Middle frontal gyrus (tissue), 1 donor: ENCODE results near the gene TCP11X2.
"Not testable (repeated sequence)": the region's sequence is repeated elsewhere in the genome, so short reads cannot be mapped to it uniquely, and the experiment has no call there.

Source experiments
- DNase-seq: peaks from one replicate; pipeline ENCODE4 v3.0.0-alpha.2; 2015; ENCODE audit warnings: low spot score; ENCODE audit errors: extremely low spot score

TCP11X2 gene

DNA sequence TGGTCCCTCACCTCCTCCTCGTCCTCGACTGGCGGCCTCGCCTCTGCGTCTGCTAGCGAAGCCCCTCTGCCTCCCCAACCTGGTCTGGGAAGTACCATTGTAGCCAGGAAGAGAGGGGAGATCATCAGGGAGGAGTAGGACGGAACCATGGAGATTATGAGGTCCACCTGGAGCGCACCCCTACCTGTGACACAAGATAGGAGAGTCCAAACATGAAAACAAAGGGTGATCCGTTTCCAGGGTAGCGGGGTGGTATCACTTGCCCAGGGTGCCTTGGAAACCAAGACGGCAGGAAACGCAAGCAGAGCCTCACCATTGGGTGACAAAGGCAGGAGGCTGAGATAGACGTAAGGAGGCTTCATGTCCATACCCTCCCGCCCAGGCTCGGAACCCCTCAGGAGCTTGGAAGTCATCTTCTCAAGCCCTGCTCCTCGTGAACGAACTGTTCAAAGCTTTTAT, at the start of gene TCP11X2:
Gene TCP11X2 (minus strand): TSS at position 51 of the 459 bp plus-strand sequence.
- not testable (repeated sequence) for DNase-seq

DNA sequence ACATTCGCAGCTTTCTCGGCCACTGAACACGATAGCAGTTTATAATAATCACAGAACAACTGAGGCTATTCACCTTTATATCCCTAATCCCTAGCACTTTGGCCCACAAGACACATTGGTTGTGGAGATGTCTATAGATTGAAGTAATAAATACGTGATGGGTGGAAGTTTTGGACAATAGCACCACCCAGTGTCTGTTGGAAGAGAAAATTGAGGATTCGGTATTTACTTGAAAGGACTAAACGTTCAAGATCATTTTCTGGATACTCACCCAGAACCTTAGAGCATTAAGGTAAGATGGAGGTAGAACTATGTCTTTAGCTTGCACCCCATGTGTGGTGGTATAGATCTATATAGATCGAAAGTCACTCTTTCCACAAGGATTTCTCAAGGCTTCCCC, 45.7 kb upstream of the TCP11X2 start:
- DNase-seq = no peak

DNA sequence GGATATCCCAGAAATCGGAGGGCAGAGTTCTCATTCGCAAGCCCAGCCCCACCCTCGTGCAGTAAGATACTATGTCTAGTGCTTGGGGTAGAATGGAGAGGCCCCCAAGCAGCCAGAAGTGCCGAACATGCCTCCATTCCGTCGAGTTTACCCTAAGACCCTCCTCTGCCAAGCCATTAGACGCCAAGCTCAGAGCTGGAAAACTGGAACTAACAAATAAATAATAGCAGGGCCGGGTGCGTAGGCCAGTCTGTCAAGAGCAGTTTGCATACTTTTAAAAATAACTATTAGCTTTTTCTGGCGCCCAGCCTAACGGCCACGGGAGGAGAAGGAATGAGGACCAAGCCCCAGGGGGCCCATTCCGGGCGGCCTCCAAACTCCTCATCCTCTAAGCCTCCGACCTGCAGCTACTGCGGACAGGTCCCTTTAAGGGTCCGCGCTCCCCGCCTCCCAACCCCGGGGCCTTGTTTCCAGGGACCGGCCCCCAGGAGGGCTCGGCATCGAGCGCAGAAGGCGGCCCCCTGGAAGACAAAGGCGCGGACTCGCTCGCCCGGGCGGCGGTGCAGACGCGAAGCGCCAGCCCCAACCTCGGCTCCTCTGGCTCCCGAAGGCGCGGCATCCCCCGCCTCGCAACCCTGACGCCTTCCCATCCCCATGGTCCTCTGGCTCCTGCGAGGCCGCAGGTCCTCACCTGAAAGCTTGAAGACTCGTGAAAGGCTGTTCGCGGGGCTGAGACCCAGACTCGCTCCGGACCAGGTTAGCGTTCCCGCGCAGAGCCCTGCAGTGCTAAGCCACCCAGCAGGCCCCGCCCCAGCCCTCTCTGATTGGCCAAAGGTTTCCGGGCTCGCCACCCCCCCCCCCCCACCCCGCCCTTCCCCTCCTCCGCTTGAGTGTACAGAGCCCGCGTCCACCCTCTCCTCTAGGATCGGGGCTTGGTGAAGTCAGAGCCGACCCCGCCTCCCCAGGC, 44.6 kb upstream of the TCP11X2 start, which contains the start of gene TMSB15A:
Gene TMSB15A (minus strand): TSS at position 765 of the 967 bp plus-strand sequence.
- no peak for DNase-seq

DNA sequence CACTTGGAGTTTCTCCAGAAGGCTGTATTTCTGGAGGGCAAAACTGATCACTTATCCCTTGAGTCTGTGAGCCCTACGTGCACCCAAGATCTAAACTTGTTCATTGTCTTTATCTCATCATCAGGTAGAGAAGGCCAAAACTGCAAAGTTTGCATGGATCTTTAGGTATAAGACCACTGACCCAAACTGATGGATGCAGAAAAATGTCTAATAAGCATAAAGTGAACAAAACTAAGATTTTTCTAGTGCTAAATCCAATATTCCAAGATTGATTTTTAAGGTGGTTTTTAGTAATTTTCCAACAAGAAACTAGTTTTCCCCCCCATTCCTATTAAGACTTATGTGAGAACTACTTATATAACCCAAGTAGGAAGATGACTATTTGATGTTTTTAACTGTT, 42.9 kb upstream of the TCP11X2 start:
- DNase-seq = no peak

DNA sequence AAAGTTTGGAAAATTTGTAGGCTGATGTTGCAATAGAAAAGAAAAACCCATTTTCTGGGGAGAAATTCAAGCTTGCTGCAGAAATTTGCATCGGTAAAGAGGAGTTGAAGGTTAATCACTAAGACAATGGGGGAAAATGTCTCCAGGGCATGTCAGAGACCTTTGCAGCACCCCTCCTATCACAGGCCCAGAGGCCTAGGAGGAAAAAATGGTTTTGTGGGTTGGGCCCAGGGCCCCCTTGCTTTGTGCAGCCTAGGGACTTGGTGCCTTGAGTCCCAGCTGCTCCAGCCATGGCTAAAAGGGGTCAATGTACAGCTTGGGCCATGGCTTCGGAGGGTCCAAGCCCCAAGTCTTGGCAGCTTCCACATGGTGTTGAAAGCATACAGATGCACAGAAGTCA, 27.1 kb upstream of the TCP11X2 start:
- no peak for DNase-seq

DNA sequence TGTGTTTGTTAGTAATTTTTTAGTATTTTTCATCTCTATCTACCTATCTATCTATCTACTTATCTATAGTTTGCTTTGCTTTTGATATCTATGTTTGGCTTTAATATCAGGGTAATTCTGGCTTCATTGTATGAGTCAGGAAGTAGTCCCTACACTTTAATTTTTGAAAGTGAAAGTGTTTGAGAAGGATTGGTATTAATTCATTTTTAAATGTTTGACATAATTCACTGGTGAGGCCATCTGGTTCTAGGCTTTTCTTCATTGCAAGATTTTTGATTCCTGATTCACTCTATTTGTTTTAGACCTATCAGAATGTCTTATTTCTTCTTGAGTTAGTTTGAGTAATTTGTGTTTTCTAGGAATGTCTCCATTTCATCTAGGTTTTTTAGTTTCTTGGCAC, 20.2 kb upstream of the TCP11X2 start:
- no peak for DNase-seq

DNA sequence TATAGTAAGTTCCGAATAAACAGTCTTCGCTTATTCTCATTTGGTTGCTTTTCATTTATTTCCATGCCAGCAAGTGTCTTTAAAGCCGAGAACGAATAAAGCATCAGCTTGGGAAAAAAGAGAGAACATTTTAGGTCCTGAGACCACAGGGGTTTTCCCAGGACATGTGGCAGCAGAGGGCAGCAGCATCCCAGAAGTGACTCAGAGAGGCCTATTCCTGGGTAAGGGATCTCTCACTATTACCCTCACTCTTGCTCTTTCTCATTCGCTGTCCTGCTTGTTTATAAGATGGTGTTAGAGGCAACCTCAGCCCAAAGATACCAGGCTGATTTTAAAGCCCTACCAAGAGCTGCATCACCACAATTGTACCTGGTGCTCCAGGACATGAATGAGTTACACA, 7.2 kb upstream of the TCP11X2 start:
- not testable (repeated sequence) for DNase-seq

DNA sequence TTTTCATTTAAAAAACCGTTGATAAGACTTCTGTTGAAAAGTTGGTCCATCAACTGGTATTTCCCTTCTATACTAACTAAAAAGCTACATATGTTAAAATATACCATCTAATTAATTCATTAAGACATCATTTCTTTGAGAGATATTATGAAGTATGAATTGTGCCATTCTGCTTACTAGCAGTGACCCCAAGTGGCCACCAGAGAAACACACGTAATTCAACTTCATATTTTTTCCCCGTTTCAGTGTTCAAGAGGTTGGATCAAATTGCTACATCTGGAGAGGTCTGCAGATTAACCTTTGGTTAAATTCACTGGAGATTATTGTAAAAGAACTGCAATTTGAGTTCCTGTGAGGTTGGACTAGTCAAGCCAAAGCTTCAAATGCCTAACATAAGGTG, 1.4 kb downstream of the TCP11X2 start:
- DNase-seq = not testable (repeated sequence)

DNA sequence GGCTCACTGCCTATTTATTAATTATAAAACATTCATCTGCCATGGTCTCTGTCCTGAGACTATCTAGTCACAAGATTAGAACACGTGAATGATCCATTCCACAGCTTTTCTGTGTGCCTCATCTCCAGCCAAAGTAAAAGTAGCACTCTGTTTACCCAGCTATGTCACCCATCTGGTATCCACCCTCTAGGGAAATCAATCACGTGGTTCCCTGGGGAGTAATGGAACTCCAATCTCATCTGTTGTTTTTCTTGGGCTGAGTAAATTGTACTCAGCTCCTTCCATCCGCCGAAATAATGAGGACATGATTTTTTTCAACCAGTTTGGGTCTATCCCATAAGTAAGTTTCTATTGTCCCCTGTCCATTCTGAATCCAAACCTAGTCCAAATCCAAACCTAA, 13.0 kb downstream of the TCP11X2 start:
- not testable (repeated sequence) for DNase-seq

DNA sequence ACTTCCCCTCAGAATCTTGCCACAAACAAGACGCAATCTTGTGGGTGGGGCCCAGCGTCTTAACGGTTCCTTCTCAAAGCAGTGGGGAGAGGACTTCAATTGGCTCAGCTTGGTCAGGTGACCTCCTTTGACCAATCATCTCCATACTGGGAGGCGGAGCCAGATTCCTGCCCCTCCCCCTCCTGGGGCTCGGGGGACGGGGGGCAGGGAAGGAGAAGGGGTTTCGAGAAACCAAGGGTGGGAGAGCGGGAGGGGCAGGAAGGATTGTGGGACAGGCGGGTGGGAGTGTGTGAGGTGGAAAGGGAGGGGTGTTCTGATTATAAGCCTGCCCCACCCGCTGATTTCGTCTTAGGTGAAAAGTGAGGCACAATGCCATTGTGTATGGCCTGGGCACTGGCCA, 31.7 kb downstream of the TCP11X2 start, which contains the start of gene NXF2B:
Gene NXF2B (minus strand): TSS at position 101 of the 400 bp plus-strand sequence. CDS start 59,972 bp downstream, outside the sequence.
- not testable (repeated sequence) for DNase-seq

DNA sequence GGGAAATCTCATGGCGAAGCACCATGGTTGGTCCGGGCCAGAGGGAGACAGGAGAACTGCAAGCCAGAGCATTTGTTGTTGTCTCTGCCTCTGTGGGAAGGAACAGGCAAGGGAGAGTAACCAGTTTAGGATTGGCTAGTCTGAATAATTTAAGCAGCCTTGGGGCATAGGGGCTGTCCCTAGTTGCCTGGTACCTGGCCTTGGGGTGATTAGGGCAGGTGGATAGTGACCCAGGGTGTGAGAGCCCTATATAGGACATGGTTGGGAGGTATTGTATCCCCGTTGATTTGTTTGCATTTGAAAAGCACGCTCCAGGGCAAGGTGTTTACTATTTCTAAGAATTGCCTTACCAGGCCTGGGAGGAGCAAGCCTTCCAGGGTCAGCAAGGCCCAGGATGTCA, 57.1 kb downstream of the TCP11X2 start:
- DNase-seq = not testable (repeated sequence)
